Measurements from ENCODE around the gene DUOXA1. TPM values are rescaled to one million over a fixed set of nuclear protein-coding genes. Genes with fewer than 3 reads are reported as not detected.

DUOXA1 gene
- total RNA-seq, 1 donor from 2014 or later = 6.6 TPM

DNA sequence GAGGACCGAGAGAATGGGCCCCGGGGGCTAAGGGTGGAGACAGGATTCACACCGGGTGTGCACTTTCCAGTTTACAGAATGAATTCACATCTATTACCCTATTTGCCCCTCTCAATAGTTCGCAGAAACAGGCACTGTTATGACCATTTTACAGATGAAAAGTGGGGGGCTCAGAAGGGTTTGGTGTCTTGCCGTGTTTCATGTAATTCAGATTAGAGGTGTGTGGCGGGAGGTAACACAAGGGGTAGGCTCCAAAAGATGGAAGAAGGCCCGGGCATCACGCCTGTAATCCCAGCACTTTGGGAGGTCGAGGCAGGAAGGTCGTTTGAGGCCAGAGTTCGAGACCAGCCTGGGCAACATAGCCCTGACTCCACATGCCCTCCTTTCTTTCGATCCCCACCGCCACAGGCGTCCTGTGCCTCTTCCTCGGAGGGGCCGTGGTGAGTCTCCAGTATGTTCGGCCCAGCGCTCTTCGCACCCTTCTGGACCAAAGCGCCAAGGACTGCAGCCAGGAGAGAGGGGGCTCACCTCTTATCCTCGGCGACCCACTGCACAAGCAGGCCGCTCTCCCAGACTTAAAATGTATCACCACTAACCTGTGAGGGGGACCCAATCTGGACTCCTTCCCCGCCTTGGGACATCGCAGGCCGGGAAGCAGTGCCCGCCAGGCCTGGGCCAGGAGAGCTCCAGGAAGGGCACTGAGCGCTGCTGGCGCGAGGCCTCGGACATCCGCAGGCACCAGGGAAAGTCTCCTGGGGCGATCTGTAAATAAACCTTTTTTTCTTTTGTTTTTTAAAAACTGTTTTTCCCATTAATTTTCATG, 12.2 kb downstream of the DUOXA1 start:
- H3K27me3 Mint-ChIP-seq (ENCODE audit: low read depth) = peaks cover 80% of the 10 kb centered on the region
- peak overlapping the region; percentile 9 for H3K4me3 Mint-ChIP-seq

DNA sequence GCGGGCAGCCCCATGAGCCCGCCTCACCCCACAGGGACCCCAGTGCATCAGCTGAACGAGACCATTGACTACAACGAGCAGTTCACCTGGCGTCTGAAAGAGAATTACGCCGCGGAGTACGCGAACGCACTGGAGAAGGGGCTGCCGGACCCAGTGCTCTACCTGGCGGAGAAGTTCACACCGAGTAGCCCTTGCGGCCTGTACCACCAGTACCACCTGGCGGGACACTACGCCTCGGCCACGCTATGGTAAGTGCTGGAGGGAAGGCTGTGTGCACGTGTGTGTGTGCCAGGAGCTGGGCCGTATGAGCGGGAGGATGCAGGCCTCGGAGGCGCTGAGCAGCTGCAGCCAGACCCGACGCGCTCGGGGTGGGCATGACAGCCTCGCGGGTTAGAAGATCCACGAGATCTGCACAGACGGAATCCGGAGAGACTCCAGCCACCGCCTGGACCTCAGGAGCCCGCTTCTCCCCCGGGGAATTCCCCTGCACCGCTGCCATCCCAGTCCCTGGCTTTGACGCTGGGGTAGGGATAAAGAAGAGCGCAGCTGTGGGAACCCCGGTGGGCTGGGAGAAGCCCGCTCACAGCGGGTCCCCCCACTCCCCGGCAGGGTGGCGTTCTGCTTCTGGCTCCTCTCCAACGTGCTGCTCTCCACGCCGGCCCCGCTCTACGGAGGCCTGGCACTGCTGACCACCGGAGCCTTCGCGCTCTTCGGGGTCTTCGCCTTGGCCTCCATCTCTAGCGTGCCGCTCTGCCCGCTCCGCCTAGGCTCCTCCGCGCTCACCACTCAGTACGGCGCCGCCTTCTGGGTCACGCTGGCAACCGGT, 13.0 kb downstream of the DUOXA1 start:
- H3K4me3 Mint-ChIP-seq = no peak overlapping the region
- peaks cover 17% of the 10 kb centered on the region for H3K4me1 Mint-ChIP-seq

More for the DNA sequence above, 12.2 kb downstream of the DUOXA1 start:
- no peaks in the 10 kb centered on the region for H3K36me3 Mint-ChIP-seq
- TF ChIP-seq, protein P1, sequence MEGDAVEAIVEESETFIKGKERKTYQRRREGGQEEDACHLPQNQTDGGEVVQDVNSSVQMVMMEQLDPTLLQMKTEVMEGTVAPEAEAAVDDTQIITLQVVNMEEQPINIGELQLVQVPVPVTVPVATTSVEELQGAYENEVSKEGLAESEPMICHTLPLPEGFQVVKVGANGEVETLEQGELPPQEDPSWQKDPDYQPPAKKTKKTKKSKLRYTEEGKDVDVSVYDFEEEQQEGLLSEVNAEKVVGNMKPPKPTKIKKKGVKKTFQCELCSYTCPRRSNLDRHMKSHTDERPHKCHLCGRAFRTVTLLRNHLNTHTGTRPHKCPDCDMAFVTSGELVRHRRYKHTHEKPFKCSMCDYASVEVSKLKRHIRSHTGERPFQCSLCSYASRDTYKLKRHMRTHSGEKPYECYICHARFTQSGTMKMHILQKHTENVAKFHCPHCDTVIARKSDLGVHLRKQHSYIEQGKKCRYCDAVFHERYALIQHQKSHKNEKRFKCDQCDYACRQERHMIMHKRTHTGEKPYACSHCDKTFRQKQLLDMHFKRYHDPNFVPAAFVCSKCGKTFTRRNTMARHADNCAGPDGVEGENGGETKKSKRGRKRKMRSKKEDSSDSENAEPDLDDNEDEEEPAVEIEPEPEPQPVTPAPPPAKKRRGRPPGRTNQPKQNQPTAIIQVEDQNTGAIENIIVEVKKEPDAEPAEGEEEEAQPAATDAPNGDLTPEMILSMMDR (IDR thresholded peaks at IDR 0.05; ENCODE audit: unreplicated experiment) = no peak
- DNase-seq (ENCODE audit: low spot score in 2 of 2, unreplicated experiment in 2 of 2) = no peak
- H3K27ac Mint-ChIP-seq = no peak overlapping the region
- no peaks in the 10 kb centered on the region for H3K9me3 Mint-ChIP-seq
- peaks cover 15% of the 10 kb centered on the region for H3K4me1 Mint-ChIP-seq

DNA sequence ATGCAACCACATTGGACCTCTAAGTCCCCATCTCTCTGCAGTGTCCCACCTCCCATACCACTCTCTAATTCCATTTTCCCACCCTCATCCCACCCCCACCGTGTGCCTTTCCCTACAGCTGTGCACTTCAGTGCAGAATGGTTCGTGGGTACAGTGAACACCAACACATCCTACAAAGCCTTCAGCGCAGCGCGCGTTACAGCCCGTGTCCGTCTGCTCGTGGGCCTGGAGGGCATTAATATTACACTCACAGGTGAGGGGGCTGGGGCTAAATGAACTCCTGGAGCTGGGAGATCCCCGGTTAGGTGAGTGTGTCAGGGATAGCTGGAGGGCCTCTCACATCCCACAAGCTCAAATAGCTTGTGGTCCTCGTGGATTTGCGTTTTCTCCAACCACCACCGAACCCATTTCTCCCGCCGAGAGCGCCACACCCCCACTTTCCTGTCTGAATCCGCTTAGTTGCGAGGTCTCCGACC, 13.6 kb downstream of the DUOXA1 start:
- no peak for DNase-seq (ENCODE audit: low spot score in 2 of 2, unreplicated experiment in 2 of 2)
- no peak overlapping the region for H3K27ac Mint-ChIP-seq
- peaks cover 81% of the 10 kb centered on the region for H3K27me3 Mint-ChIP-seq (ENCODE audit: low read depth)
- H3K4me3 Mint-ChIP-seq = no peak overlapping the region
- peaks cover 15% of the 10 kb centered on the region for H3K4me1 Mint-ChIP-seq
- TF ChIP-seq, protein P1 (IDR thresholded peaks at IDR 0.05; ENCODE audit: unreplicated experiment) = no peak
- H3K36me3 Mint-ChIP-seq = no peaks in the 10 kb centered on the region
- no peaks in the 10 kb centered on the region for H3K9me3 Mint-ChIP-seq

More for the DNA sequence above, 13.0 kb downstream of the DUOXA1 start:
- H3K27ac Mint-ChIP-seq = no peak overlapping the region
- no peaks in the 10 kb centered on the region for H3K9me3 Mint-ChIP-seq
- TF ChIP-seq, protein P1 (IDR thresholded peaks at IDR 0.05; ENCODE audit: unreplicated experiment) = no peak
- no peaks in the 10 kb centered on the region for H3K36me3 Mint-ChIP-seq
- H3K27me3 Mint-ChIP-seq (ENCODE audit: low read depth) = peaks cover 84% of the 10 kb centered on the region
- DNase-seq (ENCODE audit: low spot score in 2 of 2, unreplicated experiment in 2 of 2) = no peak

DNA sequence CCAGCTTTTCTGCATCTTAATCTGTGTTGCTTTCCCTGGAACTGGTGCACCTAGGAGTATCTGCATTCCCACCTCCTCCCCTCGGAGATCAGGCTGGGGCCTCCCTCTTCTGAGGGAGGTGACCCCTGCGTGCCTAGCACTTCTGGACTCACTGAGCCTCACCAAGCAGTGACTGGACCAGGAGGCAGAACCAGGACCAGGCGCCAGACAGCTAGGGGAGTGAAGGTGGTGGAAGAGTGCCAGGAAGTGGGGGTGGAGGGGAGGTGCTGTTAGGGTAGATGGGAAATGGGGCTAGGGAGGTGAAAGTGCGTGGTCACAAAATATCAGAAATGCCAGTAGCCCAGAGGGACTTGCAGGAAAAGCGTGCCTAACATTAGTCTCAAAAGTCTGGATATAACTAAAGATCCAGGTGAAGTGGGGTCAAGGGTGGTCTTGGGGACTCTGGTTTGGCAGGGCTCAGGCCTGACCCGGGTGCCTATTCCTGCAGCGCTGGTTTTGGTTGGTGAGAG, 14.3 kb downstream of the DUOXA1 start:
- H3K27ac Mint-ChIP-seq = no peak overlapping the region
- H3K9me3 Mint-ChIP-seq = no peaks in the 10 kb centered on the region
- peaks cover 15% of the 10 kb centered on the region for H3K4me1 Mint-ChIP-seq
- no peak overlapping the region for H3K4me3 Mint-ChIP-seq
- TF ChIP-seq, protein P1 (IDR thresholded peaks at IDR 0.05; ENCODE audit: unreplicated experiment) = no peak
- no peak for DNase-seq (ENCODE audit: low spot score in 2 of 2, unreplicated experiment in 2 of 2)
- peaks cover 80% of the 10 kb centered on the region for H3K27me3 Mint-ChIP-seq (ENCODE audit: low read depth)
- no peaks in the 10 kb centered on the region for H3K36me3 Mint-ChIP-seq

DNA sequence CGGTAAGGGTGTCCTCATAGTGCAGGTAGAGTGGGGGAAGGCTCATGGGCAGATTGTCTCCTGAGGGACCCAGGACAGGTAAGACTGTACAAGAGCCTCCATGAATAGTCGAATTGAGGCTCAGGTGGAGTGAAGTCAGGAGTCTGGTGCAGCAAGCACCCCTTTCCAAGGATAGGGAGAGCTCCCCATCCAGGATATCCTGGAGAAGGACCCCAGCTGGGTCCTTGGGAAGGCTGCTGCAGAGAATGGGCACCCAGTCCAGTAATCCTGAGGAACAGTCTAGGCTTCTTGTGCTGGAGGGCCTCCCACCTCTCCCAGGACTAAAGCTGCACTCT, 15.0 kb downstream of the DUOXA1 start:
- Mint-ChIP-seq H3K36me3 (no peaks in the 10 kb centered on the region), H3K27me3 (ENCODE audit: low read depth) (peaks cover 81% of the 10 kb centered on the region), H3K4me1 (peaks cover 15% of the 10 kb centered on the region), H3K9me3 (no peaks in the 10 kb centered on the region), H3K27ac (no peak overlapping the region), H3K4me3 (peak overlapping the region; percentile 32)
- TF ChIP-seq, protein P1 (IDR thresholded peaks at IDR 0.05; ENCODE audit: unreplicated experiment) = no peak
- DNase-seq (ENCODE audit: low spot score in 2 of 2, unreplicated experiment in 2 of 2) = no peak

All from mesothelial cell of epicardium (in vitro differentiated cells).